Cardiac muscle cell (in vitro differentiated cells and primary cell): Measurements from ENCODE around the gene ITPKB. TPM values are rescaled to one million over a fixed set of nuclear protein-coding genes. Genes with fewer than 3 reads are reported as not detected.

Source experiments
- DNase-seq, 2 donors: peaks; one replicate each; pipeline versions ENCODE4 v3.0.0 to v3.0.0-alpha.2; 2010 to 2017; ENCODE audit warnings: low read depth in 1 of 2, low spot score in 1 of 2
- H3K27ac ChIP-seq: fragments of 200-600 bp; sonication (generic); 2 replicates; pipeline ENCODE4 v1.5.1; 2016
- H3K27me3 ChIP-seq: fragments of 200-600 bp; sonication (generic); 2 replicates; pipeline ENCODE4 v1.6.0; 2016; ENCODE audit warnings: control low read depth
- H3K36me3 ChIP-seq: fragments of 200-600 bp; sonication (generic); 2 replicates; pipeline ENCODE4 v1.5.1; 2016; ENCODE audit warnings: control low read depth
- H3K4me1 ChIP-seq: fragments of 200-600 bp; sonication (generic); 2 replicates; pipeline ENCODE4 v1.8.1; 2017; ENCODE audit warnings: low read depth, mild to moderate bottlenecking, mixed run types
- H3K4me3 ChIP-seq: fragments of 200-600 bp; sonication (generic); 2 replicates; pipeline ENCODE4 v1.5.1; 2016; ENCODE audit warnings: mild to moderate bottlenecking
- H3K9me3 ChIP-seq: fragments of 200-600 bp; sonication (generic); 2 replicates; pipeline ENCODE4 v1.5.1; 2017; ENCODE audit warnings: low read depth, mild to moderate bottlenecking, control low read depth
- CTCF ChIP-seq: IDR thresholded peaks from 2 replicates; pipeline ENCODE4 v1.5.1; 2012; ENCODE audit warnings: low read depth, mild to moderate bottlenecking, low read length
- polyA plus RNA-seq: library from polyadenylated mRNA; unstranded; fragments of >200 nt; fragmentation: Nextera tagmentation; extraction: Ambion mirVana; gene quantifications from 2 replicates; pipeline ENCODE4 v1.2.1, GENCODE V29; 2016
- total RNA-seq: library from RNA; depleted of rRNA; stranded (reverse); fragments of >200 nt; gene quantifications from 2 replicates; pipeline ENCODE4 v1.2.3, GENCODE V29; 2016

The ITPKB gene
- total and polyA plus RNA-seq, 2 experiments from 2014 or later: 3.8 to 12.0 TPM

GRCh38 chr1:226607268-226607660, 131.8 kb downstream of the ITPKB start:
- peaks cover 56% of the 10 kb centered on the region for H3K4me1 ChIP-seq
- TF ChIP-seq CTCF: no peak
- no peaks in the 10 kb centered on the region for H3K36me3 ChIP-seq
- no peak for DNase-seq
- no peak overlapping the region for H3K4me3 ChIP-seq
- H3K9me3 ChIP-seq: no peaks in the 10 kb centered on the region
- H3K27me3 ChIP-seq: no peaks in the 10 kb centered on the region
- H3K27ac ChIP-seq: peak overlapping the region; percentile 76

- H3K4me3 ChIP-seq: no peak overlapping the region
- peaks cover 56% of the 10 kb centered on the region for H3K4me1 ChIP-seq
- no peaks in the 10 kb centered on the region for H3K27me3 ChIP-seq
- peak; percentile 64 to 78 for DNase-seq
- no peaks in the 10 kb centered on the region for H3K36me3 ChIP-seq
- no peaks in the 10 kb centered on the region for H3K9me3 ChIP-seq
- TF ChIP-seq CTCF: no peak
- peak overlapping the region; percentile 76 for H3K27ac ChIP-seq
Observed at GRCh38 chr1:226606311-226607267, 132.5 kb downstream of the ITPKB start.

- peak overlapping the region; percentile 76 for H3K27ac ChIP-seq
- H3K4me1 ChIP-seq: peaks cover 51% of the 10 kb centered on the region
- H3K4me3 ChIP-seq: no peak overlapping the region
- DNase-seq: no peak
- H3K9me3 ChIP-seq: no peaks in the 10 kb centered on the region
- H3K27me3 ChIP-seq: no peaks in the 10 kb centered on the region
- no peak for TF ChIP-seq CTCF
- no peaks in the 10 kb centered on the region for H3K36me3 ChIP-seq
Observed at GRCh38 chr1:226605318-226605950, 133.6 kb downstream of the ITPKB start.

- Histone ChIP-seq H3K9me3 (no peaks in the 10 kb centered on the region), H3K36me3 (no peaks in the 10 kb centered on the region), H3K4me1 (peaks cover 46% of the 10 kb centered on the region), H3K27me3 (no peaks in the 10 kb centered on the region), H3K4me3 (no peak overlapping the region), H3K27ac (peak overlapping the region; percentile 7)
- TF ChIP-seq CTCF: no peak
- peak; percentile 12 to 57 for DNase-seq
Observed at GRCh38 chr1:226604560-226605317, 134.3 kb downstream of the ITPKB start.

- H3K4me3 ChIP-seq: no peak overlapping the region
- H3K27me3 ChIP-seq: no peaks in the 10 kb centered on the region
- H3K9me3 ChIP-seq: no peaks in the 10 kb centered on the region
- DNase-seq: no peak
- H3K36me3 ChIP-seq: no peaks in the 10 kb centered on the region
- TF ChIP-seq CTCF: no peak
- H3K27ac ChIP-seq: peak overlapping the region; percentile 7
- peaks cover 46% of the 10 kb centered on the region for H3K4me1 ChIP-seq
Observed at GRCh38 chr1:226603858-226604559, 135.1 kb downstream of the ITPKB start.
